ENCODE data around the gene RIT2.

The RIT2 gene

DNA sequence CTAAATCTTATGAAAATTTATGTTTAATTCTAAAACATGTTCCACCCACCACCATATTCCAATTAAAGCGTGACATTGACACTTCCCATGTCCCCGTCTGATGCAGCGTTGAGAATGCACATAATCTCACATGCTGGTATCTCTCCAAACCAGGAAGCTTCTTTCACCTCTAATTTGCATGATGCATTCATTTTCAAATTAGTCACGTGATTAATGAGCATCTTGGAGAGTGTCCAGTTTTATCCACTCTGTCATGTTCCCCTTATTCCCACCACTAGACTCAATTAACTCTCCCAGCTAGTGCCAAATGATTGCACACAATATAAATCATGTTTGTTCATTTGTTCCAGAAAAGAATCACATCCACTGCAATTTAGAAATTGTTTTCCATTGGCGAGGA is 105.8 kb downstream of the RIT2 start:
- no peak for DNase-seq

DNA sequence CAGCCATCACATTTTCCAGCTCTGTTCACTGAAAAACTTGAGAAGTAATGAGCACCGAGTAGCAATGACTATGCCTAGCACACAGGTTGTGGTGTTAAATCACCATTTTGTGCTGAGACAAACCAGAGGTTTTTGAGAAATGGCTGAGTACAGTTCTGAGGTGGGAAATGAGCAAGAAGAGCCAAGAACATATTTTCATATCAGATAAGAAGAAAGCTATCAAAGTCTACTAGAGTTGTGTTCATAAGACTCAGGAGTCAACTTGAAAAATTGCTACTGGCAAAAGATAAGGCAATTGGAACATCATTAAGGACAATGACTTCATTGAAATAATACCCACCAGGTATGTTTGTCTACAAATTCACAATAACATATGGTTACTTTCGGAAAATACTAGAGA is 108.1 kb downstream of the RIT2 start:
- DNase-seq = no peak

DNA sequence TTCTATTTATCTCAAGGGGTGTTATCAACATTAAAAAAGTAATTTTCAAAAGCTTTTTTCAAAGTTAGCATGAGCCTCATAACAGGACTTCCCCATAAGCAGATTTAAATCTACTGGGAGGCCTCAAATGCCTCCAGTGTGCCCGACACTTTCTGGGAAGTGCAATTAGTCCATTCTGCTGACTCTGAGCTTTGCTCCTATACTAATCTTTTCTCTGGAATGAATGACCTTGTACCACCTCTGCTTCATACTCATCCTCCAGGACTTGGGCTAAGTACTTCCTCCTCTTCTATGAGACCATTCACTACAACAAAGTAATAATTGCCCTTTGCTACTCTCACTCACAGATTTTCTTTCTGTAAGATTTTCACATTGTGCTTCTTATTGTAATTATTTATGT is 111.1 kb downstream of the RIT2 start:
- no peak for DNase-seq

DNA sequence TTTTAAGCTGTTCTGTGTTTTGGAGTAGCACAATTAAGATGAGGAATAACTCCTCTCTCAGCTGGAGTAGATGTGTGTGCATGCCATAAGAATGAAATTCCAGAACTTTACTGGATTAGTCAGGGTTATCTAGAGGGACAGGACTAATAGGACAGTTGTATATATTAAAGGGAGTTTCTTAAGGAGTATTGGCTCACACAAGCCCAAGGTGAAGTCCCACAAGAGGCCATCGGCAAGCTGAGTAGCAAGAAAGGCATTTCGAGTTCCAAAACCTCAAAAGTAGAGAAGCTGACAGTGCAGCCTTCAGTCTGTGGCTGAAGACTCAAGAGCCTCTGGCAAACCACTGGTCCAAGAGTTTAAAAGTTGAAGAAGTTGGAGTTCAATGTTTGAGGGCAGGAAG is 113.7 kb downstream of the RIT2 start:
- no peak for DNase-seq

DNA sequence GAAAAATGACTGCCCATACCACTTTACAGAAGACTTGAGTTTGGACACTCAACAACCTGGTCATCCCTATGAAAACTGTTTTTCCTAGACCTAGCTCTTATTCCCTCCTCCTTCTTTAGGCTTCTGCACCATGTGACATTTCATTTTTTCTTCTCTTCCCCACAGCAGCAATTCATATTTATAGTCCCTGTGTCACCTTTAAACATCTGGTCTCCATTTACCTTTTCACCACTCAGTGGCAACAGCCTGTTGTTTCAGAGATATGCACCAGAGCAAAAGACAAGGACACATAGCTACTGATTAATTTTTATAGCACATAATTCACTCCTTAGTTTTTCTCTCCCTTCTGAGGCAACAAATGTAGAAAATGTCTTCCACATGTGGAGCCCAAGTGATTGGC is 118.7 kb downstream of the RIT2 start:
- no peak for DNase-seq

DNA sequence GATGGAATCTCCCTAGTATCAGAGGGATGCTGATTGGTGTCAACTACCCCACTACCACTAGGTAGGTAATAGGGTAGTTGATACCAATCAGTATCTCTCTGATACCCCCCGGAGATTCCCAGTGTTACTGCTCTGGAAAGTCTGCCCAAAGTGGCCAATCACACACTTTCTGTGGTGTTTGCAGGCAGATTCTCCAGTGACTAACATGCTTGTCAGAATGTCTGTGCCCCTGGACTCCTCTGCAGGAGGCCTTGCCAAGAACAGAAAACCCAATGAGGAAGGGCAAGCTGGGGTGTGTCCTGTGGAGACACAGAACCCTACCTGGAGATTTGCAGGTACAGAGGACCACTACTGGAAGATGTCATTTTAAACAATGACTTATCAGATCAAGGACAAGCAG is 135.1 kb downstream of the RIT2 start:
- no peak for DNase-seq

DNA sequence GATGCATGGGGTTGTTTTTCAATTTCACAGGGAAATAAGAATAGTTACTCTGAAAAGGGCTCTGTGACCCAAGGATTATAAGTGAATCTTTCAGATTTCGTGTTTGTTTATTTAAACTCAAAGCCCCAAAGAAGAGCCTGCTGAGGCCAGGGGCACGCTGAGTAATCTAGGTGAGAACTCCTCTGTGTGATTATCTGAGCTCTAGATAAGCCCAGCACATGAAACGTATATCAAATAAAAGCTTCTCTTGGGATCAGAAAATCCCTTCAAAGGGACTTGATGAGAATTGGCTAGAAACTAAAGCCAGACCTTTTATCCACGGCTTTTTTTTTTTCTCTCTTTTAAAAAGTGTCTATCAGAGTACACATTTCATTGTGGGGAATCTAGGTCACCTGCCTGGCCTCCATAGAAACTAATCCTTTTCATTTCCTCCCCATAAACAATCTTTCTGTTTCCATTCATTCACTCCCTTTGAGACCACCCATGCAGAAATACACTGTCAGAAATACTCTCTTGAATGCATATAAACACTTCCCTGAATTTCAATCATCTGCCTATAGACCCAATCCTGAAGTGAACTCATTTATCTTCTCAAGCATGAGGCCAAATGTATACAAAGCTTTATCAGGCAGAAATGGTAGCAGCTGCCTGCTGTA is 137.4 kb downstream of the RIT2 start:
- no peak for DNase-seq

DNA sequence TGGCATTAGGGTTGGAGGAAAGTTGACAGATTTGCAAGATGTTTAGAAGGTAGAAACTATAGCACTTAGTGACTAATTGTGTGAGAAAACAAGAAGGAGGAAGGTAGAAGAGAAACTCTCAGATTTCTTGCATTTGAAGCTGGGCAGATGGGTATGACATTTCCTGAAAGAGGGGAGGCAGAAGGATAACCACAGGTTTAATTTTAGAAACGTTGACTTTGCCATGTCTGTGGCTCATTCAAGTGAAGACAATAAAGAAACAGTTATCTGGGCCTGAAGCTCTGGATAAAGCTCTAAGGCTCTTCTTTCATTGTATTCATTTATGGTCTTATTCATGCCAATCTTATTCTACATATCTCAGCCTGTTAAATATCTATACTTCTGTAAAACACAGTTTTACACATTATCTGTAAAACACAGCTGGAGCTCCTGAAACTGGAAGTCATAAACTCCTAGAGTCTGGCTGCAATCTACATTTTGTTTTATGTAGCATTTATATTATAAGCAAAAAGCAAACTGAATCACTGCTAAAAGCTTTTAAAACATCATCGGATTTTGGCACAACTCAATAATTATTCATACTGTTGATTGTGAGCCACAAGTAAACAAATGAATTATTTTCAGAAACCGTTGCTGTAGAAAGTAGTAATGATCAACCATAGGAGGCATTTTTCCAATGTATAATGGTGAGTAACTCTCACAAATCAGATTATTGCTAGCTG is 138.5 kb downstream of the RIT2 start:
- no peak for DNase-seq

DNA sequence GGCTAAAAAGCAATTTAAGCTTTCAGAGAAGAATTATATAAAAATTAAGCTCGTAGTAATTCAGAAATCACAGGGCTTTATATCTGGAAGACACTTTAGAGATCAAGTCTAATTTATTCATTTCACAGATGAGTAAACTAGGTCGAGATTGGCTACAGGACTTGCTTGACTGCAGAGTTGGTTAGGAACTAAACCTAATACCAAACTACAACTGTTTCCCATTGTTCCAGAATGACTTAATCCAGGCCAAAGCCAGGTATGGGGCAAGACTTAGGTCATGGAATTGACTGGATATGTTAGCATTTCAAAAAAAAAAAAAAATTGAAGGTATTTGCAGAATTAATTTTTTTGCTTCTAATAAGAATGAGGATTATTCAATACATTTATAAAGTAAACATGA is 146.1 kb downstream of the RIT2 start:
- no peak for DNase-seq

DNA sequence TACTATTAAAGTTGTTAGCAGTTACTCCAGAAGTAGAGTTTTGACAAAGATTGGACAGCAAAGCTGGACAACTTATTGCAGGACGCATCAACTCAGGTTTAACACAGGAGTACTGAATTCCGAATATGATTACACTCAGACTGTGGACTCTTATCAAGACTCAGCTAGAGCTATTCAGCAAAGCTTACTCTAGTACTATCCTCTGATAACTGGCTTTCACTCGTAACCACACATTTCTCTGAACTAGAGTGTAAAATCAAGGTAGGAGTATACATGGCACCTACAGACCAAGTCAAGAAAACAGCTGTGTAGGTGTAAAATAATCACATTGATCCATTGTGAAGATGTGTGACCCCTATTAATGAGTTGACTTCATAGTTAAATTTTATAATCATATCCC is 154.2 kb downstream of the RIT2 start:
- DNase-seq = no peak

DNA sequence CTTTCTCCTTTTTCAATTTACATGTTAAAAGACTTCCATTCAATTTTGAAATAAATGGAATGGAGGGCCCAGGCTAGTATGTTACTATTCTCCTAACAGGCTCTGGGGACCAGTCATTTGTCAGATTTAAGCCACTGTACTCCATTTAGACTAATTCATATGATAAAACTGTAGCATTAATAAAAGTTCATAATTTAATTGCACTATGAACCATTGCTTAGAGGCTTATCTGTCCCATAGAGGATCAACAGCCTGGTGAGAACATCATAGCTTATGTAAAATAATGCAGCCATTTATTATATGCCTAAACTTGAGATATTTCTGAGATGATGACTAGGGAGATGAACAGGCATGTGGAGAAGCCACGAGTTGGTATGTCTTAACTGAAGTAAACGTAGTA is 156.0 kb downstream of the RIT2 start:
- DNase-seq = no peak

DNA sequence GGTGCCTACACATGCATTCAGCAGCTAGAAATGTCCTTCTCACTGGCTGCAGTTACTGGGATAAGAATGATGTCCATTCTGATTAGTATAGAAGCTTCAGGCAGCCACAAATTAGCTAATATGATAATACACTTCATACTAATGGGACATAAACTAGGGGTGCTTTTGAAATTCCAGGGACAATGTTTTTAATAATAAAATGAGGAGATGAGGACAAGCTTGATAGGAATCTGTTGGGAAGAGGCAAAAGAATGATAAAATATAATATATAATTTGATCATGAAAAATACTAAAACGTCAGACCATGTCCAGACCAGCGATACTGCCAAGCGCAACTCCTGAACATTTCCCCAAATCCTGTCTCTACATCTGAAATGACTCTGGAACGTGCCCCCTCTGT is 157.1 kb downstream of the RIT2 start:
- no peak for DNase-seq

DNA sequence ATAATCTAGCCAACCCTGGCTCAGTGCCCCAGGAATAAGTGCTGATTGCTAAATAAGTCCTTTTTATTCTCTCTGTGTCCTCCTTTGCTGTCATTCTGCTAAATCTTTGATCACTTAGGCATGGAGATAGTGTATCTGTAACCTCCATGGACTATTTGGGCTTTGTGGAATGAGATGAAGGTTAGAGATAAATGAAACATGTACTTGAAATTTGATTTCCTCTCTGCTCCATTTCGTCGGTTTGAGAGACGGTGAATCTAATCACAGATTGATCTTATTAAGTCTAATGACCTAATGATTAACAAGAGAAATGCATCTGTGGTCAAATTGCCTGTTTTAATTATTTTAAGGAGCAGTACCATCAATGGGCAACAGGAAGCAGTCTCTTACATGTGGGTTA is 159.2 kb downstream of the RIT2 start:
- no peak for DNase-seq

DNA sequence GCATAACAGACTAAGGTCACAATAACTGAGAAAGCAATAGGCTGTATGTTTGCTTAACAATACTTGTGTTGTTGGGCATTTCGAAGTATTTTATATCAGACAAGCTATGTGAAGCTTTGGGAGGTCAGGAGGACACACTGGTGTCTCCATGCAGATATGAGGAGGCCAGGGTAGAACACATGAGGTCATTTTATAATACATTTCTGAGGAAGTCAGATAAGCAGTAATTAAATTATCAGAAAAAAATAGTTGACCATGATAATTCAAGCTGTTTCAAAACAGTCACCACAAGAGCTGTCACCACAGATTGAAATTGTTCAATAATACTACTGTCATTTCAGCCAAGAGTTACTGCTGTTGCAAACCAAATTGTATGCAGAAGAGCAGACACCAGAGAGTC is 160.6 kb downstream of the RIT2 start:
- no peak for DNase-seq

DNA sequence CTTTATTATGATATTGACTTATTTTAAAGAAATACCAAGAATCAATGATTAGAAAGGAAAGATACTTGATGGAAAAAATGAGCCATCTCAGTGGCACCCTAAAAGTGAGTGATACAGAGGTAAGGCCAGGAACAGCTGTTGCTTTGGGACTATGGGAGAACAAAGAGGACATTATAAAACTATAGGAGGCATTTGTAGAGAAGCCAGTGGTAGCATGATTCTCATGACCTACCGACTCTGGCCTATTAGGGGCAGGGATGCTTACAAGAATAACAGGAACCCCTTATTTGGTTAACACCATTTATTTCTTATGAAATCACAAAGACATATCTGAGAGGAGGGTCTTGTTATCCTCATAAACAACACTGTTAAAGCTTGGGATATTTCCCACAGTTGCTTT is 162.2 kb downstream of the RIT2 start:
- no peak for DNase-seq

DNA sequence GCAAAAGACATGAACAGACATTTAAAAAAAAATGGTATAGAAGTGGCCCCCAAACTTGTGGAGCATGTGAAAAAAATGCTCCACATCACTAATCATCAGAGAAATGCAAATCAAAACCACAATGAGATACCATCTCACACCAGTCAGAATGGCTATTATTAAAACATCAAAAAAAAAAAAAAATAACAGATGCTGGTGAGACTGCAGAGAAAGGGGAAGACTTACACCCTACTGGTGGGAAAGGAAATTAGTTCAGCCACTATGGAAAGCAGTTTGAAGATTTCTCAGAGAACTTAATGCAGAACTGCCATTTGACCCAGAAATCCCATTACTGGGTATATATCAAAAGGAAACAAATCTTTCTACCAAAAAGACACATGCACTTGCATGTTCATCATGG is 164.8 kb downstream of the RIT2 start:
- DNase-seq = no peak

DNA sequence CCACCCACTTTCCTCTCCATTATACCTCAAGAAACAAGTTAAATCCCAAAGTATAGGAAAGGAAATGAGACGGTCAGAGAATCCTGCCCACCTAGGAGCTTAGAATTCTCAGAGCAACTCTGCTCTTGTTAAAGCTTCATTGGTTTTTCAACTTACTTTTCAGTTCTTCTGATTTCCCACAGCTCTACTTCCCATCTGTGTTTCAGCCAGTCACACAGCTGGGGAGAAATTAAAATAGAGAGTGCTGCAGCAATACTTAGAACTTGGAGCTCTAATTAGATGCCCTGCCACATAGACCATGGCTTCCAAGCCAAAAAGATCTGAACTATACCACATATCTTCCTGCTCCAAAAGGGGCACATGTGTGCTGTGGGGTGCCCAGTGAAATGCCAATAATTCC is 166.7 kb downstream of the RIT2 start:
- DNase-seq = no peak

DNA sequence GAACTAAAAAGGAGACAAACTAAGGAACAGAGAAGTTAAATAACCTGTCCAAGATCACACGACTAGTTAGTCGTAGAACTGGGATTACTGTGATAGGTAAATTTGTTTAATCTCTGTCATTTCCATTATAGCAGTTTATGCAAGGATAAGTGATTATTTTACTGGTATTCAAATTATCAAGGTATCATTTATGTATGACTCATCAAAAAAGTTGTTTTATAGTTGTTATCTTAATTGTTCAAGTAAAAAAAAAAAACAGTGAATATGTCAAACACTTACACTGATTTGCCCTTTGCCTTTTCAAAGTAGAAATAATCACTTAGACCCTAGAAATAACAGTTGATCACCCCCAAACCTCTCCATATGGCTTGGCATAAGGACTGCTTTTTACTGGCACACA is 173.6 kb downstream of the RIT2 start:
- DNase-seq = no peak

DNA sequence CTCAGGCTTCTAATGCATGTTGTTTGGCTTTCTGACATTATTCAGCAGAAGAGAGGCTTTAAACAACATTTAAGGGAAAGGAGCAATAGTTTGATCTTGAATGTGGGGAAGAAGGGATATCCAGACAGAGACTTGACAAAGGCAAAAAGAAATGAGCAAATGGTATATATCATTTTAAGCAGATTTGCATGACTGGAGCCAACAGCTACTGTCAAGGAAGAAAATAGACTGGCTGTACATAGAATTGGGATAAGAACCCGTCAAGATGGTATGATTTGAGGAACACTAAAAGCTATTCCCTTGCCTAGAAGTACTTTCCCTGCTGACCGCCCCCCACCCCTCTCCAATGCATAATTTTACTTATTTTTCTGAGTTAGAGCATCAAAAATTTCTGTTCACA is 174.5 kb downstream of the RIT2 start:
- DNase-seq = no peak

DNA sequence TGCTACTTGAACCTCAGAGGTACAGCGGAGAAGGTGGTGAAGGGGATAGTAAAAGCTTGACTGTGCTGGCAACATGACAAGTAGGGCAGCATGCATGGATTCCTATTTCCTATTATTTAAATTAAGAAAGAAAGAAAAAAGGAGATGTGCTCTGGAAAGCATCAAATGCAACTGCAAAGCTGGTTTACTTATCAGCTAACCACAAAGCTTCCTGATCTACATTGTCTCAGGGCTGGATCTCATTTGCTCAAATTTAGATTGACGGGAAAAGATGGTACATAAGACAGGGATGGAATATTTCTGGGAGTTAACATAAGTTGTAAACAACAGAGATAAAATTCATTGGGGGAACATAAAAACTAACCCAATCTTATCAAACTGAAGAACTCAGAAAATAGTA is 178.0 kb downstream of the RIT2 start:
- DNase-seq = no peak

DNA sequence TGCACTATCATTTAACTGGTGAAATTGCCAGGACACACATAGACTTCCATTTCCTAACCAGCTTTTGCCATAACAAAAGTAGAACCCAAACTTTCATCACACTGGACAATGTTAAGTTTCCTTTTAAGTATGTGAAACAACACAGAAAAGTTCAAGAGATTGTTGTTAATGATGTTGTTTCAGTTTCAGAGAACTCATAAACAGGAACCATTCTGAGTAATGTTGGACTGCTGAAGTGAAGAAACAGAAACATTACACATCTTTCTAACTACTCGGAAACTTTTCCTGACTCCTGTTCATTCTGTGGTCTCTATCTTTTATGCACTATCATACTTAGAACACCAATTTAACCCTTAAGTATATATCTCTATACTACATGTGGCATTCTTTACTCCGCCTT is 179.2 kb downstream of the RIT2 start:
- DNase-seq = no peak

DNA sequence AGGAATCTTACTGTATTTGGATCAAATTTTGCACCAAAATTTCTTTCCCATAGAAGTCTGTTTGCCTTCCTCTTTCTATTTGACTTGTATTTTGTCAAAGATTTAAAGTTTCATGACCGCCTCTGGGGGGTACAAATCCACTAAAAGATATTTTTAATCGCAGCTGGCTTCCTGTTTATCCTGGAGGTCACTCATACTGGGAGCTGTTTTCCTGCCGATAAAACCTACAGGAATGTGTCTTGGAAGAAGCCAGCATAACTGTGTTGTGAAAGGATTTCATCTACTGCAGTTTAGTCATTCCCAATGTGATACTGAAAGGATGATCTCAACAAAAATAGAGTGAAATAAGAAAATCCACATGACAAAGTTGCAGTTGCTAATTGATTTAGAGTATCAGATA is 184.0 kb downstream of the RIT2 start:
- DNase-seq = no peak

DNA sequence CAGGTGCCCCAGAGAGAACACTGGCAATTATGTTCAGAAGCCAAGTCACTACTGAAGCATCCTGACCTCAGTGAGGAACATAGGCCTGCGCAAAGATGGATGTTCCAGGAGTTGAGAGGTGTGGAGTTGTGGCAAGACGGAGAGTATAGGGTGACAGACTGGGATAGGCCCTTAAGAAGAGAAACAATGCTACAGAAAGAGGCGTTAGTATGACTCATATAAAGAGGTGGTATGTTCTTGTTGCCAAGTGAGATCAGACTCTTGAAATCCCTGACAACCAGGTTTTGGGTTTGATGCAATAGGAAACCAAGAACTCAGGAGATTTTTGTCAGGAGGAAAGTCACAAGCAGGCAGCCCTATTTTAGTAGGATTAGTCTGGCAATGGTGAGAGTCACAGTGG is 185.6 kb downstream of the RIT2 start:
- DNase-seq = no peak

DNA sequence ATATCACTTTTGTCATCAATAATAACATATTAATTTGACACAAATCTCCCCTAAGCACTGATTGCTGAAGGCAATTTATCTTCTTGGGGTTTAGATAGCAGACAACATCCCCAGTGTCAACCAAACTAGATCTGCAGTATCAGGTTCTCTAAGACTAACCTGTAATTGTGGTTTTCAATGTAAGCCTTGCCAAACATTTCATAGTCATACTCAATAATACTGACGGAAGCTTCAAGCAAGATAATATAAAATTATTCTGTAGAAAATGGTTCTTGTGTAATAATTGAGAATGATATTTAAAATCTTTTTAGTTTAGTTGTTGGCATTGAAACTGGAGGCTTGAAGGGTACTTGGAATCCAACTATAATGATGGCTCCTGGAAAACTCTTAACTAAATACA is 186.3 kb downstream of the RIT2 start:
- DNase-seq = no peak

DNA sequence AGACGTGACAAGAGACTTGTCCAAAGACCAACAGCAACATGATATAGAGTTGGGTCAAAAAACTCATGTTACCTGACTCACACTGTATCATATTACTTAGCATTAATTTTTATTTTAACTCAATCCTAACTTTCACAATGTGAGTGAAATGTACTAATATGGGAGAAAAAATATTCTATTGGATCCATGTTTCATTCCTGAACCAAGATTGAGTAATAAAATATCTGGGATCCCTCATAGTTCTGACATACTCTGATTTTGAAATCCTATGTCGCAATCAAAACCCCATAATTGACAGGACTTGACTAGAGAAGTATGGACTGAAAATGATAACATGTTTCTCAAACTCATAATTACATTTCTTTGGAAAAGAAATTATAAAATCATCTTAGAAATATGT is 190.4 kb downstream of the RIT2 start:
- DNase-seq = no peak

All from T1000 (cell line).